Spleen (tissue), 11 donors: ENCODE results near the gene PRAMEF8. TPM values are rescaled to one million over a fixed set of nuclear protein-coding genes. Genes with fewer than 3 reads are reported as not detected.
"Not testable (repeated sequence)": the region's sequence is repeated elsewhere in the genome, so short reads cannot be mapped to it uniquely, and the experiment has no call there.

ENCODE experiments used
- DNase-seq: peaks from one replicate; pipeline ENCODE4 v3.0.0-alpha.2; 2020
- H3K27ac ChIP-seq, 8 donors: fragments of 200-600 bp; sonication (generic) in 7 of 8; 1 replicate in 4 of 8; 2 replicates in 4 of 8; pipeline versions ENCODE4 v1.5.0 to v1.8.0; 2016 to 2021; ENCODE audit warnings: inconsistent platforms in 4 of 8, mild to moderate bottlenecking in 4 of 8, moderate library complexity in 1 of 8
- H3K27me3 ChIP-seq, 7 donors: fragments of 200-600 bp; sonication (generic) in 6 of 7; replicated peaks in 1 of 7; 1 replicate in 4 of 7; 2 replicates in 3 of 7; pipeline versions ENCODE4 v1.5.0 to v1.8.0; 2016 to 2021; ENCODE audit warnings: inconsistent platforms in 3 of 7, mild to moderate bottlenecking in 1 of 7
- H3K36me3 ChIP-seq, 6 donors: fragments of 200-600 bp; sonication (generic) in 5 of 6; 1 replicate in 4 of 6; 2 replicates in 2 of 6; pipeline versions ENCODE4 v1.5.0 to v1.8.0; 2016 to 2021; ENCODE audit warnings: inconsistent platforms in 2 of 6
- H3K4me1 ChIP-seq, 6 donors: fragments of 200-600 bp; sonication (generic) in 5 of 6; 1 replicate in 3 of 6; 2 replicates in 3 of 6; pipeline versions ENCODE4 v1.5.0 to v1.8.0; 2016 to 2021; ENCODE audit warnings: inconsistent platforms in 3 of 6
- H3K4me3 ChIP-seq, 8 donors: fragments of 200-600 bp; sonication (generic) in 7 of 8; 1 replicate in 4 of 8; 2 replicates in 4 of 8; pipeline versions ENCODE4 v1.5.0 to v1.8.0; 2016 to 2021; ENCODE audit warnings: inconsistent platforms in 4 of 8, mild to moderate bottlenecking in 4 of 8, moderate library complexity in 2 of 8
- H3K9me3 ChIP-seq, 8 donors: fragments of 200-600 bp; sonication (generic) in 7 of 8; 1 replicate in 4 of 8; 2 replicates in 4 of 8; pipeline versions ENCODE4 v1.5.0 to v1.8.0; 2016 to 2021; ENCODE audit warnings: inconsistent platforms in 4 of 8
- WGBS, 5 donors: extraction: QIAGEN DNeasy Blood & Tissue Kit in 3 of 5; methylation state at CpG; one replicate each; pipeline versions ENCODE4 v1.1.5 to v1.1.7; 2013 to 2018; 5-methylcytosine and 5-hydroxymethylcytosine counted together
- intact Hi-C: fragments of 100-400 bp; cut with DNase I; formaldehyde crosslinking; loops from one replicate; pipeline ENCODE4 v1.15.0; 2023; ENCODE audit warnings: low total_unique reads
- polyA plus RNA-seq, 3 donors: library from polyadenylated mRNA; stranded (reverse); fragments of 200-250 nt; gene quantifications; one replicate each; pipeline ENCODE4 v1.2.1, GENCODE V29; 2013
- small RNA-seq, 4 donors: library from RNA; depleted of rRNA; stranded (forward); fragments of <200 nt; gene quantifications; one replicate each; pipeline ENCODE3, GENCODE V24; 2016
- total RNA-seq, 7 donors: library from RNA; depleted of rRNA in 3 of 7; stranded (reverse); fragments of >200 nt in 3 of 7; fragmentation: NEBNext Ultra II Directional in 4 of 7; extraction: Animal tissue kit (Norgen Biotek cat#: 25700) in 4 of 7; gene quantifications; one replicate each; pipeline versions ENCODE4 v1.1.0 to v1.2.1, GENCODE V29; 2016 to 2021
- donor health status: healthy with polysubstance abuse.
- donor health status: DM: no; HTN: no; CAD: no; lungs with moderate emphysema.
- donor health status: DM: no; HTN: no; CAD: no.
- donor health status: Bipolar disorder and iron deficiency.
- donor health status: healthy.
- donor health status: DM: no; HTN: no; CAD: no.
- donor health status: DM: yes; HTN: yes; CAD: no.

Gene PRAMEF8
- total and polyA plus RNA-seq, 10 donors, result not detected

DNA sequence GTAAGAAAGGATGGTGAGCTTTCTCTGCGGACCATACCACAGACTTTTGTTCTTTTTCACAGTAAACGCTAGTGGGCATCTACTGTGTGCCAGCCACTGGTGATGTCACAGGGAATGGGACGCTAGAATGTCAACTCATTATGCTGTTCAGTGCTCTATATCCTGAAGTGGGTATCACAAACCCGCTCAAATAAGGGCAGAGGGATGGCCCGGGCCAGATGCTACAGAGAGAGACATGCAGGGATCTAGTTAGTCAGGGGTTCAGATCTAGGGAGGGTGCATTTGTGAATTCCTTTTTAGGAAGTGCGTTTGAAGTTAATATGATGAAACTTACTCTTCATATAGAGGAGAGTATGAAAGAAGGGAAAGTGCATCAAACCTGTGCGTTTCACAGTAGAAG is 37.8 kb downstream of the PRAMEF8 start:
- intact Hi-C loops, H3K27ac ChIP-seq, H3K4me3 ChIP-seq, H3K4me1 ChIP-seq, H3K36me3 ChIP-seq, H3K9me3 ChIP-seq, DNase-seq: not testable (repeated sequence)
- 72 to 91% (median 81%) methylated on average over 6 to 7 of the region's 7 CpGs for WGBS, 5 donors
- peaks cover 0 to 21% (median 0%) of the 10 kb centered on the region in 7 donors for H3K27me3 ChIP-seq

DNA sequence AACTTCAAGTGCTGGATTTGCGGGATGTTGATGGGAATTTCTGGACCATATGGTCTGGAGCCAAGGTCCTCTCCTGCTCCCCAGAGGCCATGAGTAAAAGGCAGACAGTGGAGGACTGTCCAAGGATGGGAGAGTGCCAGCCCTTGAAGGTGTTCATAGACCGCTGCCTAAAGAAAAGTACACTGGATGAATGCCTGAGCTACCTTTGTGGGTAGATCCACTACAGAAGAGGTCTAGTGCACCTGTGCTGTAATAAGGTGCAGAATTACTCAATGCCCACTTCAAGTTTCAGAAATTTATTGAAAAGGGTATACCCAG is 38.4 kb downstream of the PRAMEF8 start:
- DNase-seq, intact Hi-C loops, H3K36me3 ChIP-seq, H3K27ac ChIP-seq, H3K4me3 ChIP-seq, H3K9me3 ChIP-seq, H3K4me1 ChIP-seq: not testable (repeated sequence)
- H3K27me3 ChIP-seq, result peaks cover 0 to 21% (median 0%) of the 10 kb centered on the region in 7 donors
- WGBS, 5 donors, result 71 to 87% (median 86%) methylated on average over 2 of the region's 2 CpGs

DNA sequence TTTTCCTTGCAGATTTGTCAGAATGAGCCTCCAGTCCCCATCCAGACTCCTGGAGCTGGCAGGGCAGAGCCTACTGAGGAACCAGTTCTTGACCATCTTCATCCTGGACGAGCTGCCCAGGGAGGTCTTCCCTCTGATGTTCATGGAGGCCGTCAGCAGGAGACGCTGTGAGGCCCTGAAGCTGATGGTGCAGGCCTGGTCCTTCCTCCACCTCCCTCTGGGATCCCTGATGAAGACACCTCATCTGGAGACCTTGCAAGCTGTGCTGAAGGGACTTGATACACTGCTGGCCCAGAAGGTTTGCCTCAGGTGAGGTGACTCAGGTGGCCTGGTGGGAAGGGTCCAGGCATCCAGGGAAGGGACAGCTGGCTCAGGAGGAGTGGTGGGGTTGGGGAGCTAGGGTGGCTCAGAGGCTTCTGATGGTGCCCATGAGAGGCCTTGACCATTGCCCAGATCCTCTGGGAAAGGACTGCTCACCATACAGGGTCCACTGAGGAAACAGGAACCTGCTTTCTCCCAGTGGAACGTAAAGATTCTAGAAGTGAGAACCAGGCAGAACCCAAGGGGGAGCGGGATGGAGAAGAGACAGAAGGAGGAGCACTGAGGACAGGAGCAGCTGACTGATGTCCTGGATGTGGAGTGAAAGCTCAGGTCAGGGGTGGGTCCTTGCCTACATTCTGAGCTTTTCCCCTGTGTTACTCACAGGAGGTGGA is 38.9 kb downstream of the PRAMEF8 start:
- H3K27ac ChIP-seq, DNase-seq, H3K4me1 ChIP-seq, H3K36me3 ChIP-seq, H3K4me3 ChIP-seq, intact Hi-C loops, H3K9me3 ChIP-seq: not testable (repeated sequence)
- peaks cover 0 to 21% (median 0%) of the 10 kb centered on the region in 7 donors for H3K27me3 ChIP-seq
- WGBS, 5 donors, result 67 to 88% (median 75%) methylated on average over 5 of the region's 5 CpGs

DNA sequence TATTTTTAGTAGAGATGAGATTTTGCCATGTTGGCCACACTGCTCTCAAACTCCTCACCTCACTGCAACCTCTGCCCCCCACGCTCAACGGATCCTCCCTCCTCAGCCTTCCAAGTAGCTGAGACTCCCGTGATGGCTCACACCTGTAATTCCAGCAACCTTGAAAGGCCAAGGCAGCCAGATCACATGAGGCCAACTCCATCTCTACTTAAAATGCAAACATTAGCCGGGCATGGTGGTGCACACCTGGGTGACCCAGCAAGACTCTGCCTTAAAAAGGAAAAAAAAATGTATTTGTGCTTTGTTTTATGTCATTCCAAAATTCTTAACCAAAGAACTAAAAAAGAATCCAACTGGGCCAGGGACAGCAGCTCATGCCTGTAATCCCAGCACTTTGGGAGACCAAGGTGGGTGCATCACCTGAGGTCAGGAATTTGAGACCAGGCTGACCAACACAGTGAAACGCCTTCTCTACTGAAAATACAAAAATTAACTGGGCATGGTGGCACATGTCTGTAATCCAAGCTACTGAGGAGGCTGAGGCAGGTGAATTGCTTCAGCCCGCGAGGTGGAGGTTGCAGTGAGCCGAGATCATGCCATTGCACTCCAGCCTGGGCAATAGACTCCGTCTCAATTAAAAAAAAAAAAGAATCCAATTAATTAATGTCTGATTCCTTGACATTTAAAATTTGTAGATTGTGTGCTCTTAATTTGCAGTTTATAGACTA is 41.2 kb downstream of the PRAMEF8 start:
- H3K27me3 ChIP-seq, result peaks cover 0 to 21% (median 2%) of the 10 kb centered on the region in 7 donors
- H3K36me3 ChIP-seq, H3K9me3 ChIP-seq, H3K4me1 ChIP-seq, H3K4me3 ChIP-seq, intact Hi-C loops, DNase-seq, H3K27ac ChIP-seq: not testable (repeated sequence)
- WGBS, 5 donors, result 82 to 90% (median 85%) methylated on average over 9 of the region's 9 CpGs

- DNase-seq, H3K4me3 ChIP-seq, intact Hi-C loops, H3K4me1 ChIP-seq, H3K36me3 ChIP-seq, H3K9me3 ChIP-seq, H3K27ac ChIP-seq: not testable (repeated sequence)
- 87 to 93% (median 89%) methylated on average over 4 of the region's 4 CpGs for WGBS, 5 donors
- H3K27me3 ChIP-seq, result peaks cover 0 to 10% (median 4%) of the 10 kb centered on the region in 7 donors
Observed at GRCh38 chr1:13239633-13240032, 45.3 kb downstream of the PRAMEF8 start.

GRCh38 chr1:13237572-13237971 is 47.4 kb downstream of the PRAMEF8 start:
- H3K4me1 ChIP-seq, H3K9me3 ChIP-seq, intact Hi-C loops, H3K27ac ChIP-seq, H3K27me3 ChIP-seq, H3K36me3 ChIP-seq, H3K4me3 ChIP-seq: not testable (repeated sequence)
- 58 to 83% (median 74%) methylated on average over 3 to 4 of the region's 4 CpGs for WGBS, 5 donors
- peak; percentile 39 for DNase-seq

DNA sequence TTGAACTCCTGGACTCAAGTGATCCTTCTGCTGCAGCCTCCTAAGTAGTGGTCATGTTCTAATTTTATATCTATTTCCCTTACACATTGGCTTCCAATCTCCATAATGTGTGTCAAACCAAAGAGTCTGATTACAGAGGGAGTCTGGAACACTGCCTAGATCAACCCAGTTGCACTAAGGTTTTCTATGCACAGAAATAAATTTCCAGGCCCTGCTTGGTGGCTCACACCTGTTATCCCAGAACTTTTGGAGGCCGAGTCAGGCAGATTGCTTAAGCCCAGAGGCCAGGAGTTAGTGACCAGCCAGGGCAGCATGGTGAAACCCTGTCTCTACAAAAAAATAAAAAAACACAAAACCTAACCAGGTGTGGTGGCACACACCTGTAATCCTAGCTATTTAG is 50.9 kb downstream of the PRAMEF8 start:
- peak; percentile 9 for DNase-seq
- intact Hi-C loops, H3K36me3 ChIP-seq, H3K4me1 ChIP-seq, H3K27ac ChIP-seq, H3K9me3 ChIP-seq, H3K4me3 ChIP-seq: not testable (repeated sequence)
- 66 to 84% (median 74%) methylated on average over 1 of the region's 1 CpG for WGBS, 5 donors
- peaks cover 0 to 31% (median 0%) of the 10 kb centered on the region in 7 donors for H3K27me3 ChIP-seq

DNA sequence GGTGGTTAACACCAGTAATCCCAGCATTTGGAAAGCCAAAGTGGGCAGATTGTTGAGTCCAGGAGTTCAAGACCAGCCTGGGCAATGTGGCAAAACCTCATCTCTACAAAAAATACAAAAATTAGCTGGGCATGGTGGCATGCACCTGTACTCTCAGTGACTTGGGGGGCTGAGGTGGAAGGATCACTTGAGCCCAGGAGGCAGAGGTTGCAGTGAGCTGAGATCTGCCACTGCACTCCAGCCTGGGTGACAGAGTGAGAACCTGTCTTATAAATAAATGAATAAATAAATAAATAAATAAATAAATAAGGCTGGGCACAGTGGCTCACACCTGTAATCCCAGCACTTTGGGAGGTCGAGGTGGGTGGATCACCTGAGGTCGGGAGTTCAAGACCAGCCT is 52.9 kb downstream of the PRAMEF8 start:
- H3K36me3 ChIP-seq, H3K9me3 ChIP-seq, H3K4me1 ChIP-seq, H3K27ac ChIP-seq, intact Hi-C loops, H3K4me3 ChIP-seq: not testable (repeated sequence)
- H3K27me3 ChIP-seq, result peaks cover 0 to 31% (median 0%) of the 10 kb centered on the region in 7 donors
- 64 to 75% (median 69%) methylated on average over 2 of the region's 2 CpGs for WGBS, 5 donors
- DNase-seq, result peak; percentile 10

Small RNA genes lying within 50 kb of the gene (small RNA-seq; reads per million reads assigned to genes)
- gene RNU6-771P, result 0 reads per million in 4 donors

Other genes starting within 250 kb of the PRAMEF8 start
- not detected for gene PRAMEF27, start 228.6 kb downstream of the PRAMEF8 start, total RNA-seq
- gene PRAMEF27, start 228.6 kb downstream of the PRAMEF8 start, polyA plus RNA-seq, result not detected
- gene HNRNPCL3, start 224.4 kb downstream of the PRAMEF8 start, total RNA-seq, result not detected
- gene HNRNPCL3, start 224.4 kb downstream of the PRAMEF8 start, polyA plus RNA-seq, result not detected
- gene PRAMEF25, start 214.4 kb downstream of the PRAMEF8 start, total RNA-seq, result not detected
- not detected for gene PRAMEF25, start 214.4 kb downstream of the PRAMEF8 start, polyA plus RNA-seq
- gene HNRNPCL2, start 168.3 kb downstream of the PRAMEF8 start, total RNA-seq, result not detected
- not detected for gene HNRNPCL2, start 168.3 kb downstream of the PRAMEF8 start, polyA plus RNA-seq
- not detected for gene PRAMEF26, start 129.1 kb downstream of the PRAMEF8 start, total RNA-seq
- not detected for gene PRAMEF26, start 129.1 kb downstream of the PRAMEF8 start, polyA plus RNA-seq
- gene HNRNPCL4, start 119.5 kb downstream of the PRAMEF8 start, total RNA-seq, result not detected
- not detected for gene HNRNPCL4, start 119.5 kb downstream of the PRAMEF8 start, polyA plus RNA-seq
- gene PRAMEF9, start 113.3 kb downstream of the PRAMEF8 start, total RNA-seq, result not detected
- gene PRAMEF9, start 113.3 kb downstream of the PRAMEF8 start, polyA plus RNA-seq, result not detected
- gene PRAMEF13, start 83.7 kb downstream of the PRAMEF8 start, total RNA-seq, result not detected
- not detected for gene PRAMEF13, start 83.7 kb downstream of the PRAMEF8 start, polyA plus RNA-seq
- gene PRAMEF18, start 59.0 kb downstream of the PRAMEF8 start, total RNA-seq, result not detected
- not detected for gene PRAMEF18, start 59.0 kb downstream of the PRAMEF8 start, polyA plus RNA-seq
- gene PRAMEF5, start 30.9 kb downstream of the PRAMEF8 start, total RNA-seq, result not detected
- gene PRAMEF5, start 30.9 kb downstream of the PRAMEF8 start, polyA plus RNA-seq, result not detected
- gene PRAMEF33, start 18.4 kb upstream of the PRAMEF8 start, total RNA-seq, result not detected
- not detected for gene PRAMEF33, start 18.4 kb upstream of the PRAMEF8 start, polyA plus RNA-seq
- not detected for gene PRAMEF15, start 30.4 kb upstream of the PRAMEF8 start, total RNA-seq
- not detected for gene PRAMEF15, start 30.4 kb upstream of the PRAMEF8 start, polyA plus RNA-seq
- not detected for gene PRAMEF14, start 62.0 kb upstream of the PRAMEF8 start, total RNA-seq
- gene PRAMEF14, start 62.0 kb upstream of the PRAMEF8 start, polyA plus RNA-seq, result not detected
- not detected for gene PRAMEF19, start 86.8 kb upstream of the PRAMEF8 start, total RNA-seq
- gene PRAMEF19, start 86.8 kb upstream of the PRAMEF8 start, polyA plus RNA-seq, result not detected
- not detected for gene PRAMEF17, start 104.5 kb upstream of the PRAMEF8 start, total RNA-seq
- not detected for gene PRAMEF17, start 104.5 kb upstream of the PRAMEF8 start, polyA plus RNA-seq
- gene PRAMEF20, start 125.3 kb upstream of the PRAMEF8 start, total RNA-seq, result not detected
- gene PRAMEF20, start 125.3 kb upstream of the PRAMEF8 start, polyA plus RNA-seq, result under 1 TPM in 1 of 3 donors, not detected in 2; 0.09 TPM
- under 1 TPM in 1 of 7 donors, not detected in 6; 0.28 TPM for gene LRRC38, start 228.9 kb upstream of the PRAMEF8 start, total RNA-seq
- under 1 TPM in 1 of 3 donors, not detected in 2; 0.03 TPM for gene LRRC38, start 228.9 kb upstream of the PRAMEF8 start, polyA plus RNA-seq